ENCODE data around the gene GNG12.

DNA sequence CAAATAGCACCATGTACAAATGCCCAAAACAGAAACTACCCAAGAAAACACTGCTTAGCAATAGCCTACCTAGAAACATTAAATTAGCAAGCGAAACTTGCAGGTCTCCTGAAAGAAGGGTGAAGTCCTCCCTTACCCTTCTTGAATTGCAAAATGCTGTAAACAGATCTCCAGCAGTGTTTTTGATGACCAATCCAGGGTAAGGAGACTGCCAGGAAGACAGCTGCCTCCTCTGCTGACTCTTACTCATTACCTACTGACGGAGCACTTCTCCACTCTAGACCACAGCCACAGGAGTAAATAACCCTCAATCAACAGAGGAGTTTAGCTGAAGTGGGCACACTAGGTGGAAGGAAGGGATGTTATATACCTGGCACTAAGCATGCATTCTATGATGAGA lies 180.5 kb downstream of the GNG12 start:
- TF ChIP-seq POLR2A (IDR thresholded peaks at IDR 0.05), result no peak
- TF ChIP-seq, protein P1, sequence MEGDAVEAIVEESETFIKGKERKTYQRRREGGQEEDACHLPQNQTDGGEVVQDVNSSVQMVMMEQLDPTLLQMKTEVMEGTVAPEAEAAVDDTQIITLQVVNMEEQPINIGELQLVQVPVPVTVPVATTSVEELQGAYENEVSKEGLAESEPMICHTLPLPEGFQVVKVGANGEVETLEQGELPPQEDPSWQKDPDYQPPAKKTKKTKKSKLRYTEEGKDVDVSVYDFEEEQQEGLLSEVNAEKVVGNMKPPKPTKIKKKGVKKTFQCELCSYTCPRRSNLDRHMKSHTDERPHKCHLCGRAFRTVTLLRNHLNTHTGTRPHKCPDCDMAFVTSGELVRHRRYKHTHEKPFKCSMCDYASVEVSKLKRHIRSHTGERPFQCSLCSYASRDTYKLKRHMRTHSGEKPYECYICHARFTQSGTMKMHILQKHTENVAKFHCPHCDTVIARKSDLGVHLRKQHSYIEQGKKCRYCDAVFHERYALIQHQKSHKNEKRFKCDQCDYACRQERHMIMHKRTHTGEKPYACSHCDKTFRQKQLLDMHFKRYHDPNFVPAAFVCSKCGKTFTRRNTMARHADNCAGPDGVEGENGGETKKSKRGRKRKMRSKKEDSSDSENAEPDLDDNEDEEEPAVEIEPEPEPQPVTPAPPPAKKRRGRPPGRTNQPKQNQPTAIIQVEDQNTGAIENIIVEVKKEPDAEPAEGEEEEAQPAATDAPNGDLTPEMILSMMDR (IDR thresholded peaks at IDR 0.05 in 8 of 11, conservative IDR thresholded peaks at IDR 0.05 in 3 of 11), result no peak
- TF ChIP-seq POLR2AphosphoS5 (IDR thresholded peaks at IDR 0.05), result no peak
